Suppressor macrophage treated with lipopolysaccharide for 4 hours (primary cell): ENCODE data around the gene TSPY1.
"Not testable (repeated sequence)": the region's sequence is repeated elsewhere in the genome, so short reads cannot be mapped to it uniquely, and the experiment has no call there.

Source experiments
- DNase-seq: peaks from one replicate; pipeline ENCODE4 v3.0.0-alpha.2; 2020

TSPY1 gene, protein sequence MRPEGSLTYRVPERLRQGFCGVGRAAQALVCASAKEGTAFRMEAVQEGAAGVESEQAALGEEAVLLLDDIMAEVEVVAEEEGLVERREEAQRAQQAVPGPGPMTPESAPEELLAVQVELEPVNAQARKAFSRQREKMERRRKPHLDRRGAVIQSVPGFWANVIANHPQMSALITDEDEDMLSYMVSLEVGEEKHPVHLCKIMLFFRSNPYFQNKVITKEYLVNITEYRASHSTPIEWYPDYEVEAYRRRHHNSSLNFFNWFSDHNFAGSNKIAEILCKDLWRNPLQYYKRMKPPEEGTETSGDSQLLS

DNA sequence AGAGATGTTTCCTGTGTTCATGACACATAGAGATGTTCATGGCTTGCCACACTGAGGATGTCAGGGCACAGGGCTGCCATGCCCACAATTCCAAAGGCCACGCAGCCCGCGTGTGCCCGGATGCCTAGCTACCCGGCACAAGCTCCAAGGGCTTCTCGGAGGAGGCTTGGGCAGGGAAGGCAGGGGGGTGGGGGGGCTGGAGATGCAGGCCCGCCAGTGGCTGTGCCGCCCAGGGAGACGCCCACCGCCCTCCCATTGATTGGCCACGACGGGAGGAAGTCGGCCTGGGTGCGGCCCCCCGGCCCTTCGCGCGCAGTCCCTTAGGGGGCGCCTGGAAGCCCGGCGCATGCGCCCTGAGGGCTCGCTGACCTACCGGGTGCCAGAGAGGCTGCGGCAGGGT is at the start of gene TSPY1:
TSS of gene TSPY1 (plus strand) at position 301 of the 400 bp plus-strand sequence. CDS start at position 347, 46 bp downstream.
- DNase-seq, result not testable (repeated sequence)

DNA sequence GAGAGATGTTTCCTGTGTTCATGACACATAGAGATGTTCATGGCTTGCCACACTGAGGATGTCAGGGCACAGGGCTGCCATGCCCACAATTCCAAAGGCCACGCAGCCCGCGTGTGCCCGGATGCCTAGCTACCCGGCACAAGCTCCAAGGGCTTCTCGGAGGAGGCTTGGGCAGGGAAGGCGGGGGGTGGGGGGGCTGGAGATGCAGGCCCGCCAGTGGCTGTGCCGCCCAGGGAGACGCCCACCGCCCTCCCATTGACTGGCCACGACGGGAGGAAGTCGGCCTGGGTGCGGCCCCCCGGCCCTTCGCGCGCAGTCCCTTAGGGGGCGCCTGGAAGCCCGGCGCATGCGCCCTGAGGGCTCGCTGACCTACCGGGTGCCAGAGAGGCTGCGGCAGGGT is 20.2 kb downstream of the TSPY1 start, which contains the start of gene TSPY9:
TSS of gene TSPY9 (plus strand) at position 301 of the 400 bp plus-strand sequence. CDS start at position 347, 46 bp downstream.
- DNase-seq, result not testable (repeated sequence)

DNA sequence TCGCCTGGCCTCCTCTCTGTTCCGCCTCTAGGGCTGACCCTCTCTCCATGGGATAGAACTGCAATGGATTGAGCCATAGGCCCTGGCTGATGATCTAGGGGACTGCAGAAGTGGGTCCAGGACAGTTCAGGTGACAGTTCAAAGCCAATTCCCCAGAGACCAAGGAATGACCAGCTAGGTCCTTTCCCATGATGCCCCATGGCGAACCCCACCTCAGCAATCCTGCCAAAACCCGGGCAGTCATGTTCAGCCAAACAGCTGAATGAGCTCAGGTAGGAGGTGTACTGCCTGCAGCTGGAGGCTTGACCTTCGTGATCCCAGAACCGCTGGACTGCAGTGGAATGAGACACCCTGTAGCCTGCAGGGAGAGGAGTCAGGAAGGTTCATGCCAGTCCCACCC is 37.6 kb downstream of the TSPY1 start:
- DNase-seq, result not testable (repeated sequence)

DNA sequence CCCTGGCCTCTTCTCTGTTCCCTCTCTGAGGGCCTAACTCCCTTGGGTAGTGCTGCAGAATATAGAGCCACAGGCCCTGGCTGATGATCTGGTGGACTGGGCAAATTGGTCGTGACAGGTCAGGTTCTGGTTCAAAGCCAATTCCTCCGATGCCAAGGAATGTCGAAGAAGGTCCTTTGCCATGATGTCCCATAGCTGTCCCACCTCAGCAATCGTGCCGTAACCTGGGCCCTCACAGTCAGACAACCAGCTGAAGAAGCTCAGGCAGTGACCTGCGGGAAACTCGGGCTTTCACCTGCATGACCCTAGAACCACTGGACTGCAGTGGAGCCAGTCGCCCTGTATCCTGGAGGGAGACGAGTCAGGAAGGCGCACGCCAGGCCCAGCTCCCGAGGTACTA is 49.5 kb downstream of the TSPY1 start:
- DNase-seq, result not testable (repeated sequence)
